Smooth muscle cell (in vitro differentiated cells): Measurements from ENCODE around the gene SUSD6. TPM values are rescaled to one million over a fixed set of nuclear protein-coding genes. Genes with fewer than 3 reads are reported as not detected.

ENCODE experiments used
- DNase-seq: peaks from one replicate; lab custom pipeline; 2025; ENCODE audit not compliant: unreplicated experiment; lab: John Stamatoyannopoulos, UW
- H2AFZ ChIP-seq: fragments of 200-600 bp; sonication (generic); 2 replicates; pipeline ENCODE4 v1.6.0; 2016; ENCODE audit warnings: antibody characterized with exemption, low read depth, mild to moderate bottlenecking
- H3F3A ChIP-seq: fragments of 200-600 bp; sonication (generic); 2 replicates; pipeline ENCODE4 v1.6.0; 2017; ENCODE audit warnings: antibody characterized with exemption, low read depth
- H3K27ac ChIP-seq: fragments of 200-600 bp; sonication (generic); 2 replicates; pipeline ENCODE4 v1.5.1; 2016; ENCODE audit warnings: low read depth, mild to moderate bottlenecking
- H3K27me3 ChIP-seq: fragments of 200-600 bp; sonication (generic); 2 replicates; pipeline ENCODE4 v1.6.1; 2016; ENCODE audit warnings: low read depth, mild to moderate bottlenecking
- H3K36me3 ChIP-seq: fragments of 200-600 bp; sonication (generic); 2 replicates; pipeline ENCODE4 v1.5.1; 2016; ENCODE audit warnings: low read depth
- H3K4me1 ChIP-seq: fragments of 200-600 bp; sonication (generic); 2 replicates; pipeline ENCODE4 v1.5.1; 2016; ENCODE audit warnings: low read depth
- H3K4me2 ChIP-seq: fragments of 200-600 bp; sonication (generic); 2 replicates; pipeline ENCODE4 v1.6.0; 2016; ENCODE audit warnings: mild to moderate bottlenecking
- H3K4me3 ChIP-seq: fragments of 200-600 bp; sonication (generic); 2 replicates; pipeline ENCODE4 v1.5.1; 2016; ENCODE audit warnings: mild to moderate bottlenecking
- H3K79me2 ChIP-seq: fragments of 200-600 bp; sonication (generic); 2 replicates; pipeline ENCODE4 v1.6.0; 2016; ENCODE audit warnings: low read depth, mild to moderate bottlenecking
- H3K9ac ChIP-seq: fragments of 200-600 bp; sonication (generic); 2 replicates; pipeline ENCODE4 v1.6.0; 2016; ENCODE audit warnings: low read depth
- H3K9me3 ChIP-seq: fragments of 200-600 bp; sonication (generic); replicated peaks from 2 replicates; pipeline ENCODE4 v1.5.1; 2016; ENCODE audit warnings: low read depth
- H4K20me1 ChIP-seq: fragments of 200-600 bp; sonication (generic); 2 replicates; pipeline ENCODE4 v1.6.0; 2016; ENCODE audit warnings: low read depth
- CTCF ChIP-seq: fragments of 200-600 bp; sonication (generic); IDR thresholded peaks from 2 replicates; pipeline ENCODE4 v1.5.1; 2017; ENCODE audit warnings: borderline replicate concordance, mild to moderate bottlenecking, antibody characterized with exemption; ENCODE audit not compliant: insufficient read depth, poor library complexity, severe bottlenecking
- WGBS: methylation state at CpG from one replicate; pipeline ENCODE4 v1.1.7; 2016; ENCODE audit warnings: low lambda C conversion rate; 5-methylcytosine and 5-hydroxymethylcytosine counted together
- polyA plus RNA-seq: library from polyadenylated mRNA; unstranded; fragments of >200 nt; fragmentation: Nextera tagmentation; extraction: Ambion mirVana; gene quantifications from 2 replicates; pipeline ENCODE4 v1.2.1, GENCODE V29; 2016
- total RNA-seq: library from RNA; depleted of rRNA; stranded (reverse); fragments of >200 nt; gene quantifications from 2 replicates; pipeline ENCODE4 v1.2.3, GENCODE V29; 2014

Gene SUSD6
- total and polyA plus RNA-seq, 2 experiments from 2014 or later: 15.8 to 25.9 TPM

GRCh38 chr14:69633238-69633637, 21.8 kb downstream of the SUSD6 start:
- WGBS: 56% methylated on average over 4 of the region's 4 CpGs

GRCh38 chr14:69635981-69636639, 24.7 kb downstream of the SUSD6 start:
- Histone ChIP-seq H3K9ac (no peak overlapping the region), H3K36me3 (no peaks in the 10 kb centered on the region), H3K27ac (peak overlapping the region; percentile 18), H3K4me2 (peak overlapping the region; percentile 31), H2AFZ (no peak overlapping the region), H3K9me3 (no peaks in the 10 kb centered on the region), H3K27me3 (no peaks in the 10 kb centered on the region), H3K4me3 (no peak overlapping the region), H3F3A (no peaks in the 10 kb centered on the region), H3K4me1 (peaks cover 69% of the 10 kb centered on the region), H3K79me2 (peaks cover 95% of the 10 kb centered on the region), H4K20me1 (peaks cover 86% of the 10 kb centered on the region)
- DNase-seq: no peak
- TF ChIP-seq CTCF: no peak
- WGBS: 78% methylated on average over 4 of the region's 4 CpGs

More at GRCh38 chr14:69633238-69633637, 21.8 kb downstream of the SUSD6 start:
- no peak for TF ChIP-seq CTCF
- Histone ChIP-seq H3K9ac (no peak overlapping the region), H3K36me3 (no peaks in the 10 kb centered on the region), H3F3A (no peaks in the 10 kb centered on the region), H3K4me1 (peaks cover 83% of the 10 kb centered on the region), H3K4me3 (no peak overlapping the region), H3K4me2 (no peak overlapping the region), H3K79me2 (peaks cover 99% of the 10 kb centered on the region), H4K20me1 (peaks cover 99% of the 10 kb centered on the region), H3K27ac (no peak overlapping the region), H3K27me3 (no peaks in the 10 kb centered on the region), H2AFZ (no peak overlapping the region), H3K9me3 (no peaks in the 10 kb centered on the region)
- no peak for DNase-seq

GRCh38 chr14:69636718-69637480, 25.5 kb downstream of the SUSD6 start:
- 79% methylated on average over 7 of the region's 7 CpGs for WGBS
- peak overlapping the region; percentile 40 for H3K4me2 ChIP-seq

More at GRCh38 chr14:69636718-69637480, 25.5 kb downstream of the SUSD6 start:
- Histone ChIP-seq H3K4me3 (no peak overlapping the region), H2AFZ (no peak overlapping the region), H3F3A (no peaks in the 10 kb centered on the region), H3K4me1 (peaks cover 61% of the 10 kb centered on the region), H3K9ac (no peak overlapping the region), H3K27ac (peak overlapping the region; percentile 18), H3K27me3 (no peaks in the 10 kb centered on the region), H3K79me2 (peaks cover 97% of the 10 kb centered on the region), H3K9me3 (no peaks in the 10 kb centered on the region), H3K36me3 (no peaks in the 10 kb centered on the region), H4K20me1 (peaks cover 78% of the 10 kb centered on the region)
- no peak for DNase-seq
- no peak for TF ChIP-seq CTCF
